GM18511 (cell line): ENCODE results near the gene NOX3.
"Not testable (repeated sequence)": the region's sequence is repeated elsewhere in the genome, so short reads cannot be mapped to it uniquely, and the experiment has no call there.

ENCODE experiments used
- ATAC-seq: cut with Tn5 transposase; IDR thresholded peaks from one replicate; pipeline ENCODE4 v1.9.1; 2021; ENCODE audit warnings: mild to moderate bottlenecking, moderate library complexity; ENCODE audit not compliant: unreplicated experiment

Gene NOX3, protein sequence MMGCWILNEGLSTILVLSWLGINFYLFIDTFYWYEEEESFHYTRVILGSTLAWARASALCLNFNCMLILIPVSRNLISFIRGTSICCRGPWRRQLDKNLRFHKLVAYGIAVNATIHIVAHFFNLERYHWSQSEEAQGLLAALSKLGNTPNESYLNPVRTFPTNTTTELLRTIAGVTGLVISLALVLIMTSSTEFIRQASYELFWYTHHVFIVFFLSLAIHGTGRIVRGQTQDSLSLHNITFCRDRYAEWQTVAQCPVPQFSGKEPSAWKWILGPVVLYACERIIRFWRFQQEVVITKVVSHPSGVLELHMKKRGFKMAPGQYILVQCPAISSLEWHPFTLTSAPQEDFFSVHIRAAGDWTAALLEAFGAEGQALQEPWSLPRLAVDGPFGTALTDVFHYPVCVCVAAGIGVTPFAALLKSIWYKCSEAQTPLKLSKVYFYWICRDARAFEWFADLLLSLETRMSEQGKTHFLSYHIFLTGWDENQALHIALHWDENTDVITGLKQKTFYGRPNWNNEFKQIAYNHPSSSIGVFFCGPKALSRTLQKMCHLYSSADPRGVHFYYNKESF

DNA sequence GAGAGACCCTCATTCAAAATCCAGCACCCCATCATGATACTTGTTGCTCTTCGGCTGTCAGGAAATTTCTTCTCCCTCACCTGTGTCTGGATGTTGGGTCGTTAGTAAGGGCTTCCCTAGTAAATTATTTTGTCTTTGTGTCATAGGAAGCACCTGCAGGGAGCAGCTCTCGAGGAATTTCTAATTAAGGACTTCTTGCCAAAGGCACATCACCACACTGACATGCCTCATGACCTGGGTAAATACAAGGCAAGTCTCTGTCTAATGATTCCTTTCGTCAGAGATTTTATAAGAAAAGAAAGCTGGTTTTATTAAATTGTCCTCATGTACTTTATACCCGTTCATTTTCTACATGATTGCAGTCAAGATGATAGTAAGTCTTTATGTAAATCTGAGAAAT is at the start of gene NOX3:
Gene NOX3, minus strand, starts transcription at position 74 of the 400 bp plus-strand sequence. Its CDS starts 39 bp downstream, at position 35.
- ATAC-seq = no peak

DNA sequence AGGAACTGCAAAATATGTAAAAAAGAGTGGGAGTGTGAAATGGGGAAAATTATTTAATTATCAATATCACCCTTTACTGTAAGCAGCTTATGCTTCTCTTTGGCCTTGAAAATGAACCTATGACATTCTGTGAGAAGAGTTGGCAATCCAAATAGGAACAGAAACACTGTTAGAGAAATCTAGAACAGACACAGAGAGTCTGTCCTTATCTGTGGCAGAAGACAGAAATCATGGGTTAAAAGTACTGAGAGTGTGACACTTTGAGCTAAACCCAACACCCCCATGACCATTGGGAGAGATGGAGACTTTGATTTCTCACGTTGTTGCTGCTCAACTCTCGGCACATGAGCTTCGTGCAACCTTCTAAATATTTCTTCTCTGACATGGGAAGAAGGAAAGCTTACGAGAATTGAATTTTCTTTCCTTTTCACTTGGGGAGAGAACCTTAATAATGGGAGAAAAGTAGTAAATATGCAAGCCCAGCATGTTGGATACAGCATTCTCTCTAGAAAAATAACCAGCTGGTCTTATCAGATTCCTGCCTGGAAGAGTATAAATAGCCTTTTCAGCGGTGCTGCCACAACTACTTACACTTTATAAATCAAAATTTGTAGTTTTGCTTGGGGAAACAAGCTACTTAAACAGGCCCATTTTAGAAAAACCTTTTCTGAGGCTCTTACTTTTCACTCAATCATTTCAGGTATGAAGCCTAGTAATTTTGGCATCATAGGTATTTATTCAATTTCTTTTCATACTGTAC is 49.4 kb upstream of the NOX3 start:
- ATAC-seq = no peak

DNA sequence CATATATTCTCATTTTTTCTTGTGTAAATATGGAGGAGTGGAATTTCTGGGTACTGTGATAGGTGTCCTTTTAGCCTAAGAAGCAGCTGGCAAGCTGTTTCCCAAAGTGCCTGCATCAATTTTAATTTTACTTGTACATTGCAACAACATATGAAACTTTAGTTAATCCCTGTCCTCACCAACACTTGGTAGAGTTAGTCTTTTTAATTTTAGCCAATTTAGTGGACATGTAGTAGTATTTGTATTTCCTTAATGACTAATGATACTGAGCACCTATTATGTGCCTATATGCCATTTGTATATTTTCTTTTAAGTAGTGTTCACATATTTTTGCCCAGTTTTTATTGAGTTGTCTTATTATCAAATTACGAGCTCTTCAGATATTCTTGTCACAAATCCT is 46.8 kb upstream of the NOX3 start:
- ATAC-seq = no peak

DNA sequence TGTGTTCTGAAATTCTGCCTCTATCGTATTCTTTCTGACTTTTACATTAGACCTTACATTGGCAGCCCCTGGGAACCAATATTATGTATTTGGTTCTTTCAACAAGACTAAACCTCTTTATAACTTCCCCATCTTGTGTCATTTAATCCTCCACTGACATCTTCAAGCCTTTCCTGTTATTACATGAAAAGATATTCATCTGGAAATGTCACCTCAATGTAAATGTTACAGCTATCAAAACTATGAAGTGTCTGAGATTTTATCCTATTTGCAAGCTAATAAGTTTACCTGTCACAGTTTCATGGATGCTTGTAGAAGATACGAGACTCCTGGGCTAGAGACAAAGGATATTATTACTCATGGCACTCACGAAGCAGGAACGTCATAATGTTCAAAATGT is 43.9 kb upstream of the NOX3 start:
- ATAC-seq = no peak

DNA sequence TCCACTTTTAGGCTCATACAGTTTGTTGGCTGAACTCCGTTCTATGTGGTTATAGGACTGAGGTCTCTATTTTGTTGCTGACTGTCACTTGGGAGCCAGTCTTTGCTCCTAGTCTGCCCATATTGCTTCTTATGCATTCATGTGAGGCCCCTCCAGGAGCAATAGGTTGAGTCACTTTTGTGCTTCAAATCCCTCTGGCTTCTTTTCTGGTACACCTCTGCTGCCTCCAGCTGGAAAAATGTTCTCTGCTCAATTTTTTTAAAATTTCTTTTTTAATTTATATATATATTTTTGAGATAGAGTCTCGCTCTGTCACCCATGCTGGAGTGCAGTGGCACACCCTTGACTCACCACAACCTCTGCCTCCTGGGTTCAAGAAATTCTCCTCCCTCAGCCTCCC is 42.7 kb upstream of the NOX3 start:
- ATAC-seq = no peak

DNA sequence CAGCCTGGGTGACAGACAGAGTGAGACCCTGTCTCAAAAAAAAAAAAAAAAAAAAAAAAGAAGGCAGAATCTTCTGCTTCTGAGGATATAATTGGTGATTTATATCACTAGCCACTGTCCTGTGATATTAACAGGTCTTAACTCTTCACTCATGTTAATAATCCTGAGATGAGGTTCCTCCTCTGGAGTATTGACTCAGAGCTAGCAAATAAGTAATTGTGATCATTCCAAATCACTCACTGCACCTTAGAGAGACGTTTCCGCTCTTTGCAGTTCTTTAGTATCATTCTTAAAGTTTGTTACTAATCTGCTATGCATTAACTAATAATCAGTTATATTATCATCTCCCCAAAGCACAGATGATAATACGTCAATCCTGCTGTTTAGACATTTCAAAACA is 41.6 kb upstream of the NOX3 start:
- no peak for ATAC-seq

DNA sequence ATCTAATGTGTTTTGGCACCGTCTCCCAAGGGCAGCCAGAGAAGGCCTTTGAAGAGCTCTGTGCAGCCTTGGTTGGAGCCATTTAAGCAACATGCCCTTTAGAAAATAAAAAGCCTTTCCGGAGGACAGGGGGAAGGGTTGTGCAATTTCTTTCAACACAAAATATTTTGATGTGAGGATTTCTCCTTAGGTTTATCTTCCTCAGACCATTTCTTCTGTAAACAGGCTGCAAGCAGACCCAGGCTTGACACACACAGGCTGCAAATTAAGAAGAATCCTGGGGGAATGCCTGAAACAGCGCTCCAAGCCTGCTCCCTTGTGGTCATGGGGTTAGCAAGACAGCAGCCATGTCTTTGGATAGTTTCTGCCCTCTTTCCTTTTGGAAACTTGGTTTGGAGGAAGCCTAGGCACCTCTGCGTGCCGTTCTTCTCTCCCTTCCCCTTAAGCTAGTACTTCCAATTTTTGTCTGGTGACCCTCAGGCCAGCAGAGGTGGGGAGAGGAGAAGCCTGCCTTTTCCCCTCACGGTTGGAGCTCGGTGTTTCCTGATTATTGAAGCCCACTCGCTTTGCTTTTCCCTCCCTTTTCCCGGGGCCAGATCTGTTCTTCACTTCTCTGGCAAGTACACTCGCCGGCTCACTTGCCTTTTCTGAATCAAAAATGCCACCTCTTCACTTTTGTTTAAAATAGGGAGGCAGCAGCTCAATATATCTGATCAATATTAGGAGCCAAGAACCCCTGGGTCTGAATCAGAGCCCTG is 39.6 kb upstream of the NOX3 start:
- no peak for ATAC-seq

DNA sequence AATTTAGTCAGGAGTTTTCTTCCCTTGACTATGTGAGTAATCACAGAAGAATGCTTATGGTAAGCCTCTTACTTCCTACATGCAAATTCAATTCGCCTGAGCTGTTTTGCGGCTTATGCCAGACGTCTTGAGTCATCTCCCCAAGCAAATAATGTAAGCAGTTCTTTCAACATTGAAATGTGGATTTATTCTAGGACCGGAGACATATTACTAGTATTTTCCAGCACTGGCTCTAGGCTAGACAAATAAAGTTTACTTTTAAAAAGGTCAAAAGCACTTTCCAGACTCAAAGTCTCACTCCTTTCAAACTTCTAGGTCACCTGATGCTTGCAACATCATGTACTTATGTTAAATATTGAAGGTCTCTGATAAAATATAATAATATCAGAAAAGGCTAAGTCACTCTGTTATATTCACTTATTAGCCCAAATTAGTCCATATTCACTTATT is 38.1 kb upstream of the NOX3 start:
- peak; percentile 50 for ATAC-seq

DNA sequence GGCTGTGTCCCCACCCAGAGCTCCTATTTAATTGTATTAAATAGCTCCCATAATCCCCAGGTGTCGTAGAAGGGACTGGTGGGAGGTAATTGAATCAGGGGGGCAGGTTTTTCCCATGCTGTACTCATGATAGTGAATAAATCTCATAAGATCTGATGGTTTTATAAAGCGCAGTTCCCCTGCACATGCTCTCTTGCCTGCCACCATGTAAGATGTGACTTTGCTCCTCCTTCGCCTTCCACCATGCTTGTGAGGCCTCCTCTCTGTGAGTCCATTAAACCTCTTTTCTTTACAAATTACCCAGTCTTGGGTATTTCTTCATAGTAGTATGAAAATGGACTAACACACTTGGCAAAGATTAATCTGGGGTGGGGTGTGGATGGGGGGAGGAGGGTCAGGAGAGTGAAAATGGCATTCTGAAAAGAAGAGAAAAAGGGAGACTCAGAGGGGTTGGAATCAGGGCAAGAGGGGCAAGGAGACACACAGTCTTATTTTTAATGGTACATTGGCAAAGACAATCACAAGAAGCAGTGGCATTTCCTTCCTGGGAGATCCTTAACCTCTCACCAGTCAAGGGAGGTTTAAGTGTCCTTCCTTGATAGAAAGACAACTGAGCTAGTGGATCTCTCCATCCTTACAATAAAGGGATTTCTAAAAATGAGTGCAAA is 37.5 kb upstream of the NOX3 start:
- peak; percentile 11 for ATAC-seq

DNA sequence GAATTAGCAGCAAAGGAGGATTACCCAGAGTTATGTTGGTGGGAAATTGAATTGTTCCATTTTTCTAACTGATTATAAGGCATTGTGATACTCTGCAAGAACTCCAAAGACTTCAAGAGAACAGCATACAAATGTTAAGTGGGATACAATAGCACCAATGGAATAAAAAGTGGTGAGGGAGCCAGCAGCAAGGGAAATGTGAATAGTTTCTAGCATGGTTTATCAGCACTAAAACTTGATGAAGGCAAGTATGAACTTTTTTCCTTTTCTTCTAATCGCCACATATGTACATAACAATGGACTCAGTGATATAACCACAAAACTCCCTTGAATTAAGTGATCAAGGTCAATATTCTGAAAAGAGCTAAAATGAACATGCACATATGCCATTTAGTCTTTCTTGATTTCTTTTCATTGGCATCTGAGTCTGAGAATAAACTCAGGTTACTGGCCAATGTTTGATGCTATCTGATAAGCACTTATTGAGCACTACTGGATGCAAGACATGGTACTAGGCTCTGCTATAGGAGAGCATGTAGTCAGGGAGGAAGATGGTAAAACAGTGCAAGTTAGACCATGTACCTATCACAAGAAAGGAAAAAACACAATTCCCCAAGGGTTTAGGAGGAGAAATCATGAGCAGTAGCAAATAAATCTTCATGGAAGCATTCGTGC is 36.6 kb upstream of the NOX3 start:
- no peak for ATAC-seq

DNA sequence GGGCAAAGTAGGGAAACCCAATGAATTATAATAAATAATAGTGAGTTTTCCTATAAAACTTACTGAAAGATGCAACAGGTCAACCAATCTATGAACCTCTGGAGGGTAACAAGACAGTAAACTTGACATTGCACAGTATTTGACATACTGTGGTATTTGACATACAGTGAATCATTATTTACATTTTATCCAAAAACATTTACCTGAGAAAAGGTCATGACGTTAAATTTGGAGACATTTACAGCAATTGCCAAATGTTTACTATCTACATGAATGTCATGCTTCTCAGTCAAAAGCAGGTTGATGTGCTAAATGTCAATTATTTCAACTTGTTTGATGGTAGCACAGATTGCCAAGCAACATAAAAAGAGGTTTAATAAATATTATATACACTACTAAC is 35.8 kb upstream of the NOX3 start:
- no peak for ATAC-seq

DNA sequence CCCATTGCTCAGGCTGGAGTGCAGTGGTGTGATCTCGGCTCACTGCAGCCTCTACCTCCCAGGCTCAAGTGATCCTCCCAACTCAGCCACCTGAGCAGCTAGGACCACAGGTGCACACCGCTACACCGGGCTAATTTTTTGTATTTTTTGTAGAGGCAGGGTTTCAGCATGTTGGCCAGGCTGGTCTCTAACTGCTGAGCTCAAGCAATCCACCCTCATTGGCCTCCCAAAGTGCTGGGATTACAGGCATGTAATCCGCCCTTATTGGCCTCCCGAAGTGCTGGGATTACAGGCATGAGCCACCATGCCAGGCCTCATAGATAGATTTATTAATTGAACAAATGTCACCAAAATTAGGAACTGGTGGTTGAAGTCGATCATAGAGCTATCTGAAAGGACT is 32.6 kb upstream of the NOX3 start:
- ATAC-seq = not testable (repeated sequence)

DNA sequence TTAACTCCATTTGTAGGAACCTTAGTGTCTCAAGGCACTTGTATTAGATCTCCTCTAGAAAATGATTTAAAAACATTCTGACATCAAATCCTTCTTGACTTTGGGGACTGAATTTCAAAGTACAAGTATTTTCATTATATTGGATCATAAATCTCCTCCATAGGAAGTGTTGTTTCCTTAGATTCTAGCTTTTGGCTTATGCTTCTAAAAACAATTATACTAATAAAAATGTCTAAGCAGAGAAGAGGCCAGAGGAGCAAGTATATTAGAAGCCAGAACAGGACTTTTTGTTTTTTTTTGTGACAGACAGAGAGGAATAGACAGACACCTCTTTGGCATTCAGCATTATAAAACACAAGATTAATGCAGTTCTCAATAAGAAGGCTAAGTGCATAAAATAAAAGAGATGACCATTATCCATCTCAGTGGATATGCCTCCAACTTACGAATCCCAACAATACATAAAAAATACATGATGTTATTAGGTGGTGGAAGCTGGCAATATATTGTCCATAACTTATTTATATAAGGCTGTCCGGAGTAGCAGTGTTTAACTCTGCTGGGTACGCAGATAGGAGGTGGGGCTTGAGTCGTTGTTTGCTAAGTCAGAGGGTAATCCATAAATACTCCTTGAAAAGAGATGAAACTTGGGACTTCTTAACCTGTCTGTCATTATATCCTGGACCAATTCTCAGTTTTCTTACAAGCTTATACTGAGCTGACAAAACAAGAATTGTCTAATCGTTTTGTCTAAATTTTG is 31.9 kb upstream of the NOX3 start:
- no peak for ATAC-seq

DNA sequence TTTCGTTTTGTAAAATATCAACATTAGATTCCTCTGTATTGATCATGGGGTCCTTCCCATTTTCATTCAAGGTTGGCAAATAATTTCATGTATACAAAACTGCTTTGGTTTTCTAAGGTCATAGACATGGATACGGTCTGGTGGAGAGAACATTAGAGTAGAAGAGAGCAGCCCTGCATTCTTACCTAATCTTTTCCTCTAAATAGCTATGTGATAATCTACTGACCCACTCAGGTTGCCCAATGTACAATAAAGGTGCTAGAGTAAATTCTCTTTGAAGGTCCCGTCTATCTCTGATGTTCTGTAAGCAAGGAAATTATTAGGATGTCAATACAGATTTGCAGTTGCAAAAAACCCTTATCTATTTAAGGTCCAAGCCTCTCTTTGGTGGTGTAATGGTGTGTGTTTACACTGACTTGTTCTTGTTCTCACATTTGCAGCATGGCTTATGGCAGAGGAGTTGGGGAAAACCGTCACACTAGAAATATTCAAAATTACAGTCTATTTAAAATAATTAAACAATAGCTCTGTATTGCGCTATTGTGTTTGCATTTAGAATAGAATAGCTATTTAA is 31.2 kb upstream of the NOX3 start:
- ATAC-seq = no peak

DNA sequence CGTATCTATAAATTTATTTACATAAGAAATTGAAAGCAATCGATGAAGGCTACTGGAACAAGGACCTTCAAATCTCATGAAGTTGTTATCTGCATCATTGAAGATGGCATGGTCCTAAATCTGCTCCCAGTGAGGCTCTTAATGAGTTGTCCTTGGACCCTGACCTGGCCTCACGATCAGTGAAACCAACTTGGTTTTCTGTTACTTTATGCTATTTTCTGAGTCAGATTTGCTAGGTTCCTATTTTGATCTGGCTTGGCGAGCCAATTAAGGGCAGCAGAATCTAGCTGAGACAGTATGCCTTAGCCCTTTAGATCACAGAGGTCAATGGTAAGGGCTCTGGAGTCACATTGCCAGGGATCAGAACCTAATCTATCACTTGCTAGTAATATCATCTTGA is 30.1 kb upstream of the NOX3 start:
- no peak for ATAC-seq

DNA sequence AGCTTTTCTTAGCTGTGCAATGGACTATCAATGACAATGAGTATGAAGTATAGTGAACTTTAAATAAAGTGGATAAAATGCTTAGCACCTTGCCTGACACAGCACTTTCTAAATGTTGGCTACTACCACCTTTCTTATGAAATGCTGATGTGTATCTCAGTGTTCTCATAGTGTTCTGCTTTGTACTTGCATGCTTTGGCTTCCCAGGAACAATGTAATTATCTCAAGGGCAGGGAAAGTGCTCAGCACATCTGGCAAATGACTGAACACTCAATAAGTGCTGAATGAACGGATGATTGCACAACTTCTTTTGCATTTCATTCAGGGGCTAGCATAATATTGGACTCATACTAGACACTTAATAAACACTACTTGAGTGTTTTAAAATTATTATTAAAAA is 28.2 kb upstream of the NOX3 start:
- no peak for ATAC-seq

DNA sequence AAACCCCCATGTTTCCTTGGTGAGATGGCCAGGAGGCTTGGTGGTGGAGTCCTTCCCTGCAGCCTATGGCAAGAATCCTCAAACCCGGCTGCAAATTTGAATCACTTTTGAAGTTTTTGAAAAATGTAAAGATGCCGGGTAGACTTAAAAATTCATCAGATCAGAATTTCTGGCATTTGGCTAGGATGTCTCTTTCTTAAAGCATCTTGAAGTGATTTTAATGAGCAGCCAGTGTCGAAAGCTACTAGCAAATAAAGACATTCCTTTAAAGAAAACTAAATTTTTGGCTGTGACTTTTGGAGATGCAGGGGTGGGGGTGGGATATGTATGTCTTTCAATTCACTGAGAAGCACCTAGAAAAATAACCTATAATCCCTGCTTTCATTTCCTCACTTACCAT is 25.6 kb upstream of the NOX3 start:
- ATAC-seq = no peak

DNA sequence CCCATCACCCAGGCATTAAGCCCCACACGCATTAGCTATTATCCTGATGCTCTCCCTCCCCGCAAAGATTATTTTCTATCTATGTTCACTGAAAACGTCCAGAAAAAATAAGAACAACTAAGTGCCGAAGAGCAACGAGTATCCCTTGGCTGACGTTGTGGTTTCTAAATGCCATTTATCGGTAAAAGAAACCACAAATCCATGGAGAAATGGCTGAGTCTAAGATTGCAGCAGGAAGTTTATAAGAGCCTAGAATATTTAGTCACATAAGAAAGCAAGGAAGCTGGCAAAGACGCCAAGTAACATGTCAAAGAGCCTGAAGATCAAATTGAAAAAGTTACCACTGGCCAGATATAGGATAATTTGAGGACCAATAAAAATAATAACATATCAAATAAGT is 18.1 kb upstream of the NOX3 start:
- no peak for ATAC-seq

DNA sequence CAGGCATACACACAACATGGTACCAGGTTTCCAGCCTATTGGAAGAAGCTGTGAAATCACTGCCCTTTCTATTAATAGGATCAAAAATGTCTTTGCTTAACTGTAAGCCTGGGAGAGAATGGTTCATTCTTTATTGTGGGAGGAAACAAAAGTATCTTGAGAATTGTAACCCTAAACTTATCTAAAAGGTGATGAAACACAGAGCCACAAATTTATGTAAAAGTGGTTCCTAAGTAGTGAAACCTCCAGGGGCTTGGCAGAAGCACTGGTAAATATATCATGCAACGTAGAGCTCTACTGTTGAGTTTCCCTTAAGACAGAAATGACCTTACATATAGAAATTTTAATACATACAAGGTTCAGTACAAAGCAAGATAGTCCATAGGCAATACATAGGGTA is 17.2 kb upstream of the NOX3 start:
- no peak for ATAC-seq
